ENCODE measurements around the gene EXPH5.

- TF ChIP-seq CTCF (IDR thresholded peaks at IDR 0.05) (no peak), POLR2A (IDR thresholded peaks at IDR 0.05) (no peak)
Observed at GRCh38 chr11:108629274-108629673, 35.7 kb upstream of the EXPH5 start.

Measured in body of pancreas (tissue), 4 donors.